Germinal center (tissue), 1 donor: ENCODE data around the gene GPBP1L1.
A peak's percentile ranks its signal among the peaks of the same experiment; 100 is the strongest.
"Not testable (repeated sequence)": the region's sequence is repeated elsewhere in the genome, so short reads cannot be mapped to it uniquely, and the experiment has no call there.

Experiments used
- DNase-seq: peaks from one replicate; pipeline ENCODE4 v3.0.0; 2012; ENCODE audit warnings: mixed read lengths, low spot score

The GPBP1L1 gene

GRCh38 chr1:45640293-45640692, 46.0 kb downstream of the GPBP1L1 start:
- DNase-seq: no peak

- no peak for DNase-seq
These were observed 51.1 kb downstream of the GPBP1L1 start for GRCh38 chr1:45635211-45635610.

GRCh38 chr1:45630429-45630828, 55.9 kb downstream of the GPBP1L1 start:
- DNase-seq: no peak

- DNase-seq: no peak
These were observed 57.3 kb downstream of the GPBP1L1 start for GRCh38 chr1:45629035-45629434.

GRCh38 chr1:45623972-45624371, 62.4 kb downstream of the GPBP1L1 start, which contains the start of gene CCDC17:
TSS of gene CCDC17 (minus strand) at chr1:45624054. CDS start at chr1:45623909, 145 bp downstream.
- DNase-seq: no peak

- no peak for DNase-seq
These were observed 63.6 kb downstream of the GPBP1L1 start for GRCh38 chr1:45622524-45623394.

GRCh38 chr1:45621895-45622523, 64.3 kb downstream of the GPBP1L1 start:
- no peak for DNase-seq

- DNase-seq: no peak
These were observed 64.9 kb downstream of the GPBP1L1 start for GRCh38 chr1:45621501-45621836.

GRCh38 chr1:45620588-45621500, 65.5 kb downstream of the GPBP1L1 start:
- DNase-seq: no peak

- DNase-seq: no peak
These were observed 67.0 kb downstream of the GPBP1L1 start for GRCh38 chr1:45619149-45619921.

GRCh38 chr1:45617618-45618017, 68.7 kb downstream of the GPBP1L1 start:
- DNase-seq: no peak

GRCh38 chr1:45615885-45616284, 70.4 kb downstream of the GPBP1L1 start:
- peak; percentile 64 for DNase-seq

- DNase-seq: no peak
These were observed 73.3 kb downstream of the GPBP1L1 start for GRCh38 chr1:45612941-45613579.

GRCh38 chr1:45610589-45611226, 75.6 kb downstream of the GPBP1L1 start:
- DNase-seq: no peak

- peak; percentile 54 for DNase-seq
These were observed 77.9 kb downstream of the GPBP1L1 start for GRCh38 chr1:45608175-45609156.

- DNase-seq: no peak
These were observed 78.8 kb downstream of the GPBP1L1 start for GRCh38 chr1:45607404-45608074.

- DNase-seq: no peak
These were observed 82.1 kb downstream of the GPBP1L1 start for GRCh38 chr1:45604239-45604638.

- DNase-seq: not testable (repeated sequence)
These were observed 89.6 kb downstream of the GPBP1L1 start for GRCh38 chr1:45596765-45597164.

GRCh38 chr1:45594412-45594811, 91.9 kb downstream of the GPBP1L1 start:
- no peak for DNase-seq
